Right lobe of liver (tissue), 4 donors: ENCODE data around the gene AFAP1.

Experiments used
- CTCF ChIP-seq, 4 donors: fragments of 200-600 bp in 3 of 4; fragments of 450-650 bp in 1 of 4; IDR thresholded peaks; one replicate each; pipeline versions ENCODE4 v1.5.1 to v1.8.0; 2016 to 2022; ENCODE audit warnings: antibody characterized with exemption in 4 of 4, mild to moderate bottlenecking in 2 of 4
- POLR2A ChIP-seq: fragments of 450-650 bp; IDR thresholded peaks from one replicate; pipeline ENCODE4 v1.6.1; 2017; ENCODE audit warnings: antibody characterized with exemption, mild to moderate bottlenecking
- donor health status: DM: no; HTN: no; CAD: no.
- donor health status: DM: no; HTN: no; CAD: no.
- donor health status: DM: no; HTN: yes; CAD: no.

GRCh38 chr4:7739077-7739917 is 200.4 kb downstream of the AFAP1 start:
- TF ChIP-seq CTCF (IDR thresholded peaks at IDR 0.05) (no peak), POLR2A (no peak)
